Measurements from ENCODE around the gene PADI1.

PADI1 gene

GRCh38 chr1:17184822-17185484 is 20.0 kb upstream of the PADI1 start:
- Mint-ChIP-seq H3K27me3 (ENCODE audit: low read depth, poor library complexity) (peaks cover 9% of the 10 kb centered on the region), H3K9me3 (peaks cover 13% of the 10 kb centered on the region), H3K27ac (no peak overlapping the region), H3K4me3 (no peak overlapping the region), H3K4me1 (peaks cover 19% of the 10 kb centered on the region), H3K36me3 (ENCODE audit: low read depth) (no peaks in the 10 kb centered on the region)
- TF ChIP-seq CTCF (IDR thresholded peaks at IDR 0.05), result no peak
- no peak for DNase-seq

GRCh38 chr1:17185485-17185860 is 19.5 kb upstream of the PADI1 start:
- Mint-ChIP-seq H3K27ac (no peak overlapping the region), H3K36me3 (ENCODE audit: low read depth) (no peaks in the 10 kb centered on the region), H3K4me1 (peaks cover 21% of the 10 kb centered on the region), H3K9me3 (peaks cover 13% of the 10 kb centered on the region), H3K27me3 (ENCODE audit: low read depth, poor library complexity) (peaks cover 7% of the 10 kb centered on the region), H3K4me3 (no peak overlapping the region)
- TF ChIP-seq CTCF (IDR thresholded peaks at IDR 0.05), result no peak
- DNase-seq, result no peak

GRCh38 chr1:17186216-17186909 is 18.6 kb upstream of the PADI1 start:
- Mint-ChIP-seq H3K27ac (no peak overlapping the region), H3K36me3 (ENCODE audit: low read depth) (no peaks in the 10 kb centered on the region), H3K9me3 (peaks cover 13% of the 10 kb centered on the region), H3K4me1 (peaks cover 19% of the 10 kb centered on the region), H3K27me3 (ENCODE audit: low read depth, poor library complexity) (peaks cover 5% of the 10 kb centered on the region), H3K4me3 (no peak overlapping the region)
- DNase-seq, result no peak
- TF ChIP-seq CTCF (IDR thresholded peaks at IDR 0.05), result no peak

GRCh38 chr1:17187051-17187450 is 17.9 kb upstream of the PADI1 start:
- Mint-ChIP-seq H3K4me1 (peaks cover 17% of the 10 kb centered on the region), H3K27ac (no peak overlapping the region), H3K36me3 (ENCODE audit: low read depth) (no peaks in the 10 kb centered on the region), H3K4me3 (no peak overlapping the region), H3K27me3 (ENCODE audit: low read depth, poor library complexity) (peaks cover 9% of the 10 kb centered on the region), H3K9me3 (peaks cover 13% of the 10 kb centered on the region)
- no peak for TF ChIP-seq CTCF (IDR thresholded peaks at IDR 0.05)
- DNase-seq, result no peak

- peaks cover 9% of the 10 kb centered on the region for H3K27me3 Mint-ChIP-seq (ENCODE audit: low read depth, poor library complexity)
- no peak for TF ChIP-seq CTCF (IDR thresholded peaks at IDR 0.05)
- H3K36me3 Mint-ChIP-seq (ENCODE audit: low read depth), result no peaks in the 10 kb centered on the region
- H3K9me3 Mint-ChIP-seq, result peaks cover 13% of the 10 kb centered on the region
- peaks cover 26% of the 10 kb centered on the region for H3K4me1 Mint-ChIP-seq
- no peak overlapping the region for H3K27ac Mint-ChIP-seq
- no peak overlapping the region for H3K4me3 Mint-ChIP-seq
- no peak for DNase-seq
Measured at GRCh38 chr1:17188217-17188616, 16.7 kb upstream of the PADI1 start.

Data from nephron progenitor cell (in vitro differentiated cells).